Endothelial cell of umbilical vein (primary cell): Measurements from ENCODE around the gene GREB1. TPM values are rescaled to one million over a fixed set of nuclear protein-coding genes. Genes with fewer than 3 reads are reported as not detected.

Experiments
- BruUV-seq: library from RNA; stranded (reverse); fragments of 400-500 nt; replicated peaks from 2 replicates; lab custom pipeline; 2021; lab: Mats Ljungman, UMichigan
- CTCF ChIA-PET: fragments of 300-600, 350-600 bp; sonication (Branson Sonifier 250); formaldehyde crosslinking; loops from one replicate; lab custom pipeline; 2021; ENCODE audit warnings: antibody characterized with exemption, inconsistent platforms; lab: Charles Lee
- POLR2A ChIA-PET: fragments of 300-600, 350-600 bp; sonication (Branson Sonifier 250); formaldehyde crosslinking; loops from one replicate; lab custom pipeline; 2021; ENCODE audit warnings: antibody characterized with exemption, inconsistent platforms; lab: Charles Lee
- DNase-seq: peaks from one replicate; pipeline ENCODE4 v3.0.0-alpha.2; 2011; ENCODE audit warnings: low read depth, low spot score
- FAIRE-seq: peaks from 2 replicates; lab custom pipeline; 2011; peaks lifted over from hg19 to GRCh38; lab: Jason Lieb, UNC
- H2AFZ ChIP-seq: 2 replicates; pipeline ENCODE4 v1.6.0; 2012; ENCODE audit warnings: low read depth, low read length, control low read depth, inconsistent platforms
- H3K27ac ChIP-seq: 2 replicates; pipeline ENCODE4 v1.5.1; 2011; ENCODE audit warnings: low read depth, mild to moderate bottlenecking, control low read depth, low read length, moderate library complexity; ENCODE audit not compliant: insufficient read depth
- H3K27me3 ChIP-seq, 2 experiments: 2 replicates each; pipeline versions ENCODE4 v1.6.0 to v1.6.1; 2011; ENCODE audit warnings: low read length in 2 of 2, mixed read lengths in 1 of 2; ENCODE audit not compliant: control insufficient read depth in 2 of 2, insufficient read depth in 2 of 2
- H3K36me3 ChIP-seq, 2 experiments: 2 replicates in 1 of 2; 3 replicates in 1 of 2; pipeline ENCODE4 v1.5.1; 2011; ENCODE audit warnings: low read length in 2 of 2, mild to moderate bottlenecking in 1 of 2, moderate library complexity in 1 of 2; ENCODE audit not compliant: control insufficient read depth in 2 of 2, insufficient read depth in 2 of 2; ENCODE audit errors: extremely low read depth in 1 of 2
- H3K4me1 ChIP-seq: 3 replicates; pipeline ENCODE4 v1.5.1; 2011; ENCODE audit warnings: mild to moderate bottlenecking, low read length; ENCODE audit not compliant: control insufficient read depth, insufficient read depth; ENCODE audit errors: extremely low read depth
- H3K4me2 ChIP-seq: 2 replicates; pipeline ENCODE4 v1.6.1; 2011; ENCODE audit warnings: low read length, control low read depth, mixed read lengths; ENCODE audit not compliant: insufficient read depth
- H3K4me3 ChIP-seq, 3 experiments: fragments of 200-600 bp in 1 of 3; sonication (generic), shearing (Covaris generic) in 1 of 3; replicated peaks in 1 of 3; 2 replicates each; pipeline ENCODE4 v1.5.1; 2011 to 2016; ENCODE audit warnings: control low read depth in 3 of 3, low read length in 3 of 3, mild to moderate bottlenecking in 2 of 3, inconsistent platforms in 1 of 3, low read depth in 1 of 3, moderate library complexity in 1 of 3; ENCODE audit not compliant: insufficient read depth in 1 of 3
- H3K79me2 ChIP-seq: 2 replicates; pipeline ENCODE4 v1.6.0; 2012; ENCODE audit warnings: low read length, inconsistent platforms; ENCODE audit not compliant: control insufficient read depth, insufficient read depth
- H3K9ac ChIP-seq: replicated peaks from 2 replicates; pipeline ENCODE3; 2011; ENCODE audit warnings: low read length, control low read depth; ENCODE audit not compliant: insufficient read depth; ENCODE audit errors: extremely low read depth
- H3K9me1 ChIP-seq: replicated peaks from 3 replicates; pipeline ENCODE4 v1.6.0; 2011; ENCODE audit warnings: mild to moderate bottlenecking, low read length; ENCODE audit not compliant: control insufficient read depth, insufficient read depth; ENCODE audit errors: extremely low read depth
- H3K9me3 ChIP-seq: replicated peaks from 2 replicates; pipeline ENCODE4 v1.5.1; 2012; ENCODE audit warnings: low read length, inconsistent platforms; ENCODE audit not compliant: control insufficient read depth, insufficient read depth
- H4K20me1 ChIP-seq: replicated peaks from 2 replicates; pipeline ENCODE3; 2011; ENCODE audit warnings: mild to moderate bottlenecking, low read length; ENCODE audit not compliant: control insufficient read depth, insufficient read depth; ENCODE audit errors: extremely low read depth
- CTCF ChIP-seq, 2 donors: IDR thresholded peaks; 1 replicate in 1 of 2; 2 replicates in 1 of 2; pipeline ENCODE4 v1.5.1; 2011; ENCODE audit warnings: low read length in 2 of 2, mild to moderate bottlenecking in 2 of 2, moderate library complexity in 2 of 2, control low read depth in 1 of 2, inconsistent platforms in 1 of 2, low read depth in 1 of 2; ENCODE audit not compliant: insufficient read depth in 1 of 2; ENCODE audit errors: extremely low read depth in 1 of 2
- EZH2 ChIP-seq: IDR thresholded peaks from 2 replicates; pipeline ENCODE4 v1.6.1; 2012; ENCODE audit warnings: borderline replicate concordance, low read depth, mild to moderate bottlenecking, moderate library complexity, low read length, inconsistent platforms; ENCODE audit not compliant: severe bottlenecking
- FOS ChIP-seq: IDR thresholded peaks from 2 replicates; pipeline ENCODE4 v1.6.1; 2011; ENCODE audit warnings: mild to moderate bottlenecking, low read length, moderate library complexity, borderline replicate concordance; ENCODE audit not compliant: insufficient read depth
- GATA2 ChIP-seq: IDR thresholded peaks from 2 replicates; pipeline ENCODE4 v1.7.0; 2011; ENCODE audit warnings: low read depth, mild to moderate bottlenecking, moderate library complexity, mixed read lengths, low read length; ENCODE audit not compliant: insufficient read length, insufficient read depth
- JUN ChIP-seq: IDR thresholded peaks from 2 replicates; pipeline ENCODE4 v1.6.1; 2011; ENCODE audit warnings: borderline replicate concordance, low read depth; ENCODE audit not compliant: insufficient read length, insufficient read depth
- MAX ChIP-seq: IDR thresholded peaks from 2 replicates; pipeline ENCODE4 v1.6.1; 2011; ENCODE audit not compliant: insufficient read depth, insufficient read length
- MYC ChIP-seq: IDR thresholded peaks from one replicate; pipeline ENCODE4 v1.6.1; 2011; ENCODE audit warnings: mild to moderate bottlenecking, low read depth, low read length
- POLR2A ChIP-seq: IDR thresholded peaks from 2 replicates; pipeline ENCODE4 v1.6.1; 2012; ENCODE audit warnings: low read depth, mild to moderate bottlenecking, control low read depth, low read length
- POLR2AphosphoS5 ChIP-seq: IDR thresholded peaks from 2 replicates; pipeline ENCODE4 v1.6.1; 2012; ENCODE audit warnings: low read depth, mild to moderate bottlenecking, control low read depth, low read length, moderate library complexity; ENCODE audit not compliant: insufficient read depth
- dilution Hi-C: fragments of 300-500 bp; cut with MboI; formaldehyde crosslinking; loops from one replicate; pipeline ENCODE4 v1.15.0; 2019; ENCODE audit warnings: low sequenced_read_pairs; ENCODE audit not compliant: extremely low pct_ligation_motif_present
- intact Hi-C: fragments of 100-400 bp; cut with micrococcal nuclease; formaldehyde crosslinking; loops from one replicate; pipeline ENCODE4 v1.10.0; 2022
- polyA plus RNA-seq, 4 experiments: library from polyadenylated mRNA; depleted of rRNA in 3 of 4; stranded (reverse) in 3 of 4; unstranded in 1 of 4; fragments of >200 nt; gene quantifications; 2 replicates each; pipeline versions ENCODE4 v1.2.1 to v1.2.3, GENCODE V29; 2011 to 2012; ENCODE audit warnings: missing spikeins in 1 of 4
- total RNA-seq: library from RNA; stranded (reverse); gene quantifications from 2 replicates; pipeline ENCODE4 v1.2.3, GENCODE V29; 2021

GREB1 gene
- total and polyA plus RNA-seq, 2 donors (not counting 3 experiments of a cell fraction or from before 2014, with no cell fraction given) = 0.17 to 0.58 TPM

- FAIRE-seq (no peak), DNase-seq (no peak)
- Histone ChIP-seq H3K4me1 (no peaks in the 10 kb centered on the region), H3K27me3 (no peaks in the 10 kb centered on the region), H4K20me1 (no peaks in the 10 kb centered on the region), H3K9me1 (no peaks in the 10 kb centered on the region), H3K27ac (no peak overlapping the region), H3K9me3 (no peaks in the 10 kb centered on the region), H3K36me3 (no peaks in the 10 kb centered on the region), H3K79me2 (no peaks in the 10 kb centered on the region), H2AFZ (no peak overlapping the region), H3K4me2 (no peak overlapping the region), H3K9ac (no peak overlapping the region), H3K4me3 (no peak overlapping the region)
- ChIA-PET CTCF (interaction anchor here (1.1 to 1.3 kb wide), 4 partner anchors 10 to 96 kb away, joined by 5 to 7 read pairs (median 5); no protein-coding TSS in a partner anchor), POLR2A (no interaction called here)
- intact Hi-C loops (no loop called here), dilution Hi-C loops (no loop called here)
- TF ChIP-seq POLR2A (no peak), JUN (no peak), POLR2AphosphoS5 (no peak), FOS (no peak), MYC (no peak), CTCF (IDR thresholded peaks at IDR 0.05; ENCODE audit: extremely low read depth in 1 of 2, insufficient read depth in 1 of 2, low read depth in 1 of 2, low read length in 2 of 2) (no peak), EZH2 (no peak), MAX (no peak), GATA2 (no peak)
- no TSS peak for BruUV-seq
Measured at GRCh38 chr2:11573418-11574175, 39.8 kb downstream of the GREB1 start.
